HS-27A (cell line): ENCODE data around the gene DENND4C.
"Not testable (repeated sequence)": the region's sequence is repeated elsewhere in the genome, so short reads cannot be mapped to it uniquely, and the experiment has no call there.

Source experiments
- DNase-seq: peaks from one replicate; pipeline ENCODE4 v3.0.0-alpha.2; 2012; ENCODE audit warnings: low read depth, missing footprints

The DENND4C gene

DNA sequence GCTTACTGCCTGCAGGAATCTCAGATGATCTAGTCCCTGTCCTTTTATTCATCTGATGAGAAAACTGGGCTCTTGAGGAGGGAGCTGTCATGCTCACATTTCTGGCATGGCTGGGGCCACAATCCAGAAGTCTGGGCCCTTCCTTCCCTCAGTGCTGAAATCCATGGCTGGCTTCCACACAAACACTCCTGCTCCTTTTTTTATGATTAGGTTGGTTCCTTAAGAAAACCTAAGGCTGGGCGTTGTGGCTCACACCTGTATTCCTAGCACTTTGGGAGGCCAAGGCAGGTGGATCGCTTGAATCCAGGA, 179.7 kb downstream of the DENND4C start:
- no peak for DNase-seq

GRCh38 chr9:19410594-19410993, 180.1 kb downstream of the DENND4C start:
- no peak for DNase-seq

- no peak for DNase-seq
Measured at GRCh38 chr9:19411316-19411715, 180.8 kb downstream of the DENND4C start.

DNA sequence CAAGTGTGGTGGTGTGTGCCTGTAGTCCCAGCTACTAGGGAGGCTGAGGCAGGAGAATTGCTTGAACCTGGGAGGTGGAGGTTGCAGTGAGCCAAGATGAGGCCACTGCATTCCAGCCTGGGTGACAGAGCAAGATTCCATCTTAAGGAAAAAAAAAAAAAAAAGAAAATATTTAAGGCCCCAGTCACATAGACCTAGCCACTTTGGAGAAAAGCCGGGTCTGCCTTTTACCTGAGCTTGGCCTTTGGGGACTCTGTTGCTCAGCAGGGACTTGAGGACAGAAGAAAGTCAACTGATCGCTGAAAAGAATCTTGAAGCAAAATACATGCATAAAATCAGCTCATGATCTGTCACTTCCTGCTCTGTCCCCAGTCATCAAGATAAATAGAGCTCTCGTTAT, 183.0 kb downstream of the DENND4C start:
- DNase-seq, result not testable (repeated sequence)

- DNase-seq, result no peak
Measured at GRCh38 chr9:19416143-19416542, 185.7 kb downstream of the DENND4C start.

DNA sequence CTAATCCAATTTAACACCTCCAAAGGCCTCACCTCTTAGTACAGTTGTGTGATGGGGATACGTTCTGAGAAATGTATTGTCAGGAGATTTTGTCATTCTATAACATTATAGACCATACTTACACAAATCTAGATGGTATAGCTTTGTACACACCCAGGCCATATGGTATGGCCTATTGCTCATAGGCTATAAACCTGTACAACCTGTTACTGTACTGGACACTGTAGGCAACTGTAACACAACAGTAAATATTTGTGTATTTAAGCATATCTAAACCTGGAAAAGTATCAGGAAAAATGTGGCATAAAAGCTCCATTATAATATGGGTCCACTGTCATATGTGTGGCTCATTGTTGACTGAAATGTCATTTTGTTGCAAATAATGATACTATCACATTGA, 190.4 kb downstream of the DENND4C start:
- no peak for DNase-seq
